HPDE6-E6E7 (cell line): ENCODE measurements around the gene PDLIM7.

Source experiments
- DNase-seq: peaks from one replicate; pipeline ENCODE4 v3.0.0; 2011; ENCODE audit warnings: missing footprints; ENCODE audit errors: extremely low spot score

PDLIM7 gene

DNA sequence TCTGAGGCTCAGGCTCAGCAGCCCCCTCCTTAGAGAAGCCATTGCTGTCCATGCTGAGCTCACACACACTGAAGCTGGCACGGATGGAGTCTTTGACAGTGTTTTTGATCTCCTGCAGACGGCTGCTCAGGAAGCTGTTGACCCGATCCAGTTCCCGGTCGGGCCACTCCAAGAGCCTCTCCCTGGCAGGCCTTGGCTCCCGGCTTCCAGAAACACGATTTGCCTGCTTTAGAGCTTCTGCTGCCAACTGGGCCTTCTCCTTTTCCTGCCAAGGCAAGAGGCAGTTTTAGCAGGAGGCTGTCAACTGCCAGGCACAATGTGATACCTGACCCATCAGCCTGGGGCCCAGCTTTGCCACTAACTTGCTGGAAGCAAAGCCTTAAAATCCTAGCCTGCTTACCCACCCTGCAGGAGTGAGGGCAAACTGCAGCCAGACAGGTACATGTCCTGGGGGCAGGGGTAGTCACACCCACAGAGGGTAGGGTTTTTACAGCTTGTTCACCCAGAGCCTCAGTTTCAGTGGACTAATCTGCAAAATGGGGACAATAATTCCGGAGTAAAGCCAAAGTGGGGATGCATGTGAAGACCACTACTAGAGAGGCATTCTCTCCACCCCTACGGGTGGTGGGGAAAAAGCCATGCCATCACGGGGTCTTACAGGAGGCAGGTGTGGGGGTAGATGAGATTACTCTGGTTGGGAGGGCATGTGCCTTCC lies 27.7 kb upstream of the PDLIM7 start:
- no peak for DNase-seq

DNA sequence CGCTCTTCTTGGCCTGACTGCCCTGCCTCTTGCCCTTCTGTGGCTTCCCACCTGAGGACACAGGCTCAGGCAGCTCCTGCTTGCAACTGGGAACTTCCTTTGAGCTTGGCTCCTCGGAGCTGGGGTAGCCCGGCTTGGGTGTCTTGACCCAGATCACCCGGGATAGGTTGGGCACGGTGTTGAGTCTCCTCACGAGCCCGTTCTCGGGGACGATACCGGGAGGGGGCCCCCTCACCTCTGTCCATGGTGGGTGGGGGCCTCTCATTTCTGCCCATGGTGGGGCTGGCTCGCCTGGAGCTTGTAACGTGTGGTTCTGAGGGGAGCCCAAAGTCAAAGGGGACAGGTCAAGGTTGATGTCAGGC lies 27.1 kb upstream of the PDLIM7 start:
- DNase-seq = no peak

DNA sequence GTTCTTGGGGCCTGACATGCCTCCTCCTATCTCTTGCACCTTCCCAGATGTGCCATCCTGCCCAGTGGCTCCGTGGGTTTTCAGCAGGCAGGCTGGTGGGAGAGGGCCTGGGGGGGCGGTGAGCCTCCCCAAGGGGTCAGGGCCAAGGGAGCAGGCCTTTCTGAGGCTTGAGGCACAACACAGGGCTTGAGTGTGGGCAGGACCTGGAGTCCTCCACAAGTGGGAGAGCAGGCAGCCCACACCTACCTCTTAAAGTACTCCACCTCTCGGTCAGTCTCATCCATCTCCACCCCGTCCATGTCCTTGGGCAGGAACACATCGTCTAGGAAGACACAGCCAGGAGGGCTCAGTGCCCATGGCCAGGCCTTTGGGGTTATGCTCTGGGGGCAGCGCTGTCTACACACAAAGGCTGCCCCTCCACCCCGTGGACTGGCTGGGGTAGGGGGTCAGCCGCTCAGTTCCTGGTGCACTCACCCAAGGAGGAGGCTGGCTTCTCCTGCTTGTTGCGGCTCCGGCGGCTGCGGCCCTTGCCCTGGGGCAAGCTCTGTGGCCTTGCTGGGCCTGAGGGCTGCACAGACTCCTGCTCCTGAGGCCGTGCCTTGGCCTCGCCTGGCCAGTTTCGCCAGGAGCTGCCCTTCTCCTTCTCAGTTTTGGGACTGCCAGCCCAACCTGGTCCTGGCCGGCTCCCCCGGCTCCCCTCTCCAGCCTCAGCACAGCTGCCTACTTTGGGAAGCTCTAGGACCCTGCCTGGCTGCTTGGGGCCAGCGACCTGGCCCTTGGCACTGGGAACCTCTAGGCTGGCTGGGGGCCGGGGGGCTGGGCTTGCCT lies 26.5 kb upstream of the PDLIM7 start:
- DNase-seq = no peak

DNA sequence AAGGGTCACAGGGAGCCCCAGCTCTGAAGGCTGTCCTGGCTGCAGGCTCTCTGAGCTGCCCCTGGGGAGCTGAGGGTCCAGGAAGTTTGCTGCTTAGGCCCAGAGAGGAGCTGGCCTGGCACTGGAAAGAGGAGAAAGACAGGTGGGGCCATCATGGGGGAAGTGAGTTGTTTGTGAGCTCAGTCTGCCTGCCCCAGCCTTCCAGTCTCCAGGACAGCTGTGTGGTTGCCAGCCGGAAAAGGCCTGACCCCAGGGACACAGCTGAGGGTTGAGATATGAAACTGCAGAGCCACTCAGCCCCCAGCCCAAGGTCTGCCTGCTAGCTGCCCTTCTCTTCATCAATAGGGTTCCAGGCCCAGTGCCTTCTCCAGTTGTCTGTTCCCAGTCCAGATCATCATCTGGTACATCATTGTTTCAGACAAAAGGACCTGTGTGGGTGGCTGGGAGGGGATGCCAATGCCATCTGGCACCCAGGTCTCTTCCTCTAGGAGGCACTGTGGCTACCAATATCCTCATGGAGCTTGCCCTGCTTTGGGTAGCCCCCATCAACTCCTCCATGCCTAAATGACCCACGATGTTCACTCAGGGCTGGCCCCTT lies 23.6 kb upstream of the PDLIM7 start:
- DNase-seq = no peak

DNA sequence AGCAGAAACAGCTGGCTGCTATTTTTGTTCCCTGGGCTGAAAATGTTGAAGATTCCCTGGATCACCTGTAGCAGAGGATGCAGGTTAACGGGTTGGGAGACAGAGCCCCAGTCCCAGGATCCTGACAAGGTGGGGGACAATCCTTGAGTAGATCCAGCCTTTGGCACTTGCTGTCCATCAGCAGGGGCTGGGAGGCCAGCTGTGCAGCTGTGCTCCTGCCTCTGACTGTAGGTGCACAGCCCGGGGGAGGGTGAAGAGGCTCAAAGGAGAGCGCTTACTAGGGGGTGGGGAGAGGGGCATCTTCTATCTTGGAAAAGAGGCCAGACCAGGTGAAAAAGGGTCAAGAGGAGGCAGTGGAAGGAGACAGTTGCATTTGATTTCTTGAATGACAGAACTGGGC lies 22.9 kb upstream of the PDLIM7 start:
- DNase-seq = no peak

DNA sequence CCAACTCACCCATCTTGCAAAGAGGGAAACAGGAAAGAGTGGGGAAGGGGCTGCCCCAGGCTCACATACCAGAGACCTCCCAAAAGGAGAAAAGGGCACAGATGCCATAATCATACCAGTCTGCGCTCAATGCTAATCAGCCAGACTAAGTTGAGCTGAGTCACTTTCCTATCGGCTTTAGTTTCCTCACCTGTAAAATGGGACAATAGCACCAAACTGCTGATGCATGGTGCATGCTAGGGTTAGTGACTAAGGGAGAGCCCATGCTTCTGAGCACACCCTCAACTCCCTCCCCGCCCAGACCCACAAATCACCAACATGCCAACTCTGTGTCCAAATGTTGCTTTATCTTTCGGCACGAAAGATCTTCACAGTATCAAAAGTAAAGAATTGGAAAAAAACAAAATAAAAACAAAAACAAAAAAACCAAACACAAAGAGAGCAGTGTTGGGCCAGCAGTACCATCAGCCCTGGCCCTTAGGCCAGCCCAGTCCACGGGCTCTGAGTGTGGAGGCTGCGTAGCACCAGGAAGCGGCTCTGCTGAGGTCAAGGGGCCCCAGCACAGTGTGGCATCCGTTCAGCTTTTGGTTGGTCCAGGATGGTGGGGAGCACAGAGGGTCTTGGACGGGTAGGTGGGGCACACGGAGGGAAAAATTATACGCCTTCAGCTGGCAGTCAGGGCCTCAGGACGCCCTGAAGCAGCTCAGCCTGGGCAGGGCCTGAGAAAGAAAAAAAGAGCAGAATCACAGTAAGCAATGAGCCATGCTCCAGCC lies 22.2 kb upstream of the PDLIM7 start:
- no peak for DNase-seq

DNA sequence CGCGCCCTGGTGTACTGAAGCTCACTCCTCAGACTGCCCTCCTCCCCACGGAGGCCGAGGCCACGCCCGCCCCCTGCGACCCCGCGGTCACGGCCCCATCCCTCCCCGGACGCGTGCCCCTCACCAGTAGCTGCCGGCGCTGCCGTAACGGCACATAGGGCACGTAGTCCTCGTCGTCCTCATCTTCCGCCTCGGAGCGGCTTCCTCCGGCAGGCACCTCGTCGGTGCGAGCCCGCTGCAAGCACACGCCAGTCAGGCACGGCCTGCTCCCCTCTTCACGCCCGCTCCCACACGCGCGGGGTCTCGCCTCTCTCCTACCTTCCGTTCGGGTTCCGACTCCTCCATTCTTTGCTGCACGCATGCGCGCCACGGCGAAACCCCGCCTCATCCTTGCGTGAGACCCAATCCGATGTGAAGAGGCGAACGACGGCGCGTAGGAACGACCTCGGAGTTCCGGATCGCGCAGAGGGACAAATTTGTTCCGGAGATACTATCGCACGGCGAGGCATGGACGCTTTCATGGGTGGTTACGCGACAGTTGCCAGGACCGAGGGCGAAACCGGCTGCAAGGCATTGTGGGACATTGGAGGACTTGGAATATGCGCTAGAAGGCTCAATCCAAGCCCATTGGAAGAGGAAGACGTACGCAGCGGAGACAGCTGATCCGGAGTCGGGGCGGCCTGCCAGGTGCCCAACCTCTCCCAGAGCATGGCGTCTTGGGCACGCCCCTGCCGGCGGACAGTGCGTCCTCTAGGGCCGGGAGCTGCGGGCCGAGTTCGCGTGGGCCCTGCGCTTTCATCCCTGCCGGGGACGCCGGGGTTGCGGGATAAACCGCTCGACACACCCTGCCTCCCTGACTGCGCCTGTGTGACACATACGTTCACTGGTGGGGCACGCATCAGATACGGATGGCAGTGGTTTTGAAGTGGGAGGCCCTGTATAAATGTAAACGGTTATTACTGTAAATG lies 19.5 kb upstream of the PDLIM7 start, which contains the start of gene DDX41:
Gene DDX41, minus strand, starts transcription at position 361 of the 968 bp plus-strand sequence. Its CDS starts 16 bp downstream, at position 345.
- peak; percentile 97 for DNase-seq

DNA sequence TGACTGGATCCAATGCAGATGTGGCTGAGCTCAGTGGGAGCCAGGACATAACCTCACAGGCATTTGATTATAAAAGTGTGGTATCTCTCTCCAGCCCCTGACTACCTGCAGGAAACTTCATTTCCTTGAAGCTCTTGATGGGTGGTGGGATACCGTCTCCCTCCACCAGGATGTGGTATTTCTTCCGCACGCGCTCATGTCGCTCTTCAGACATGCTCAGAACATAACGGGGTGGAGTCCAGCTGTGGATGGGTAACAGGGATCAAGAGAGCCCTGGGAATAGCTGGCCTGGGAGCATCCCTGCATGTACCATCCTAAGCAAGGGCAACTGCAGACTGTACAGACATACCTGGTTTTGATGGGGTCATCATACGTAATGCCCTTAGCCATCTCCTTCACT lies 18.2 kb upstream of the PDLIM7 start:
- no peak for DNase-seq

DNA sequence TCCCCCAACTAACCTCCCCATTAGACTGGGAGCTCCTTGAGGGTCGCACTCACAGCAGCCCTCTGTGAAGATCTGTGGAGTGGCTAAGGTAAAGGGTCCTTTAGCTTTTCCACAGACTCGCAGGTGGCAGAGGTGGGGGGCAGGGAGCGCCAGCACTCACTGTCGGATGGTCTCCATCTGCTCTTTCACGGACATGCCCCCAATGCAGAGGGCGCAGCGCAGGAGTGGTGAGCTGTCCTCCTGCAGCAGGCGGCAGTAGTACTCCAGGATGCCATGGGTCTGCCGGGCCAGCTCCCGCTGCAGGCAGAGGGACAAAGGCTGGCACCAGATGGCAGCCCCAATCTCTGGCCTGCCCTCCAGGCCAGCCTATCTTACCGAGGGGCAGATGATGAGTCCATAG lies 17.1 kb upstream of the PDLIM7 start:
- DNase-seq = no peak

DNA sequence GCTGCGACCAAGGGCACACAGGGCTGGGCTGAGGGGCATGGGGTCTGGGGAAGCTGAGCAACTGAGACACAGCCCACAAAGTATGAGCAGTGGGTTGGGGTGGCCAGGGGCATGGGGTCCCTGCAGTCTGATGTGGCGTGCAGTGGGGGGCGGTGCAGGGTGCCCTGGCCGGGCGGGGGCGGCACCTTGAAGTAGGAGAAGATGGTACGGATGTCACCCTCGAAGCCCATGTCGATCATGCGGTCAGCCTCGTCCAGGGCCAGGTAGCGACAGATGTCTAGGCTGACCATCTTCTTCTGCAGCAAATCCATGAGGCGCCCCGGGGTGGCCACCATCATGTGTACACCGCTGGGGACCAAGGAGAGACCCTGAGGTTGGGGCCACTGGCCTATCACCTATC lies 16.1 kb upstream of the PDLIM7 start:
- no peak for DNase-seq

DNA sequence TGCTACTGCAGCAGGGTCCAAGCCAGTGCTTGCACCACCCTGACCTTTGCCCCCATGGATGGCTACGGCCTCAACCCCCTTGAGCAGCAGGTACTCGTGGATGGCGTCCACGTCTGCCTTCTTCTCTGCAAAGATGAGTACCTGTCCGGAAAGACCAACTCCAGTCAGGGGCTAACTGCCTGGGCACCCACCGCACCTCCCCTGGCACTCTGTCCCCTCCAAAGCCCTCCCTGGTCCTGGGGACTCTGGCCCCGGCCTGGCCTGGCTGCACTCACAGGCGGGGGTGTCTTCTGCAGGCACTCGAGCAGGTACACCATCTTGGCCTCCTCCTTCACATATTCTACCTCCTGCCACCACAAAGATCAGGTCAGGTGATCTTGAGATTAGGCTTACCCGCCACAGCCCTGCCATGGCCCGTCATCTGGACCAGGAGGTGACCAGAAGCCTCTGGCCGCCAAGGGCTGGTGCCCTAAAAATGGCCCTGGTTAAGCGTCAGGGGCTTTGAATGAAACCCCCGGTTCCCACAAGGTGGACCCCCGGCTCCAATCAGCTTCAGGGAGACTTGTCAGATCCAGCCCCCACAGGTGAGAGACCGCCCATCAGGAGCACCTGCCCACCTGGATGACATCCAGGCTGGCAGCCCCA lies 15.5 kb upstream of the PDLIM7 start:
- DNase-seq = no peak

DNA sequence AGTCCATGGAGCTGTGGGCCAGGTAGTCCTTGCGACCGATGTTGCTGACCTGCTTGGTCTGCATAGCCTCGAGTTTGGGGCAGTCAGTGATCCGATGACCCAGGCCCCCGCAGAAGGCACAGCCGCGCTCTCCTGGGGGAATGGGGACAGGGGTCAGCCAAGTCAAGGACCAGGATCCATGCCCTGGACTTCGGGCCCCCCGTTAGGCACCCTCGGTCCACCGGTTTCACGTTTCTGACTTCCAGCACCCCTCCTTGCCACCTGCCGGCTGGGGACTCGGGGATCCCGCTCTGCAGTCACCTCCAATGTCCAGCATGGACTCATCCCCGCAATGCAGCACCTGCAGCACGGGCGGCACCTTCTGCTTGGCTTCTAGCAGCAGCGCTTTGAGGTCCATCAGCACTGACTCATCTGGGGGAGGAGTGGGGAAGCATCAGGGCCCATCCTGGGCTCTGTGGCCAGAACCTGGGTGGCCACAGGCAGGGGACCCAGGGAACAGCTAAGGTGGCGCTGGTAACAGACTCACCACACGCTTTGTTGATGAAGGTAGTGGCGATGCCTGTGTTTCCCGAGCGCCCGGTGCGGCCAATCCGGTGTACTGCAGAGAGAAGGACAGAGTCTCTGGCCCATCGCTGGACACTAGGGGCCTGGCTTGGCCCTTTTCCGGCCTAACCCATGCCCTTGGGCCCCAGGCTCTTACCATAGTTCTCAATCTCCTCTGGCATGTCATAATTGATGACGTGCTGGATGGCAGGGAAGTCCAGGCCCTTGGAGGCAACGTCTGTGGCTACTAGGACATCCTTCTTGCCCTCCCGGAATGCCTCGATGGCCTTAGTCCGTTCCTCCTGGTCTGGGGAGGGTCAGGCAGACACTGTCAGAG lies 14.6 kb upstream of the PDLIM7 start:
- DNase-seq = no peak

DNA sequence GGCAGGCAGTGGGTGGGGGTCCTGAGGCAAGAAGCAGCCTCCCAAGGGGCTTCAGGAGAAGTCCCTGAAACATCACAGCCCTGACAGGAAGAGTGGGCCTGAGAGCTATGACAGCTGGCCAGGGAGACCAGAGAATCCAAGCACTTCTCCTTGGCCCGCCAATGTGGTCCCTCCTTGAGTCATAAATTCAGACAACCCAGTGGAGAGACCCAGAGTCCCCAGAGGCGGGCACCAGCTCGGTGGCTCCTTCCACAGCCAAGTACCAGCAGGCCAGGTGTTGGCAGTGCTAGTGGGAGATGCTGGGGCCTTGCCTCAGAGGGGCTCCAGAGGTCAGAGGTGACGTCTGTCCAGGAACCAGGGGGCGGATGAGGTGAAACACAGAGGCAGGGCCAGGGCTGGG lies 13.8 kb upstream of the PDLIM7 start:
- DNase-seq = no peak

DNA sequence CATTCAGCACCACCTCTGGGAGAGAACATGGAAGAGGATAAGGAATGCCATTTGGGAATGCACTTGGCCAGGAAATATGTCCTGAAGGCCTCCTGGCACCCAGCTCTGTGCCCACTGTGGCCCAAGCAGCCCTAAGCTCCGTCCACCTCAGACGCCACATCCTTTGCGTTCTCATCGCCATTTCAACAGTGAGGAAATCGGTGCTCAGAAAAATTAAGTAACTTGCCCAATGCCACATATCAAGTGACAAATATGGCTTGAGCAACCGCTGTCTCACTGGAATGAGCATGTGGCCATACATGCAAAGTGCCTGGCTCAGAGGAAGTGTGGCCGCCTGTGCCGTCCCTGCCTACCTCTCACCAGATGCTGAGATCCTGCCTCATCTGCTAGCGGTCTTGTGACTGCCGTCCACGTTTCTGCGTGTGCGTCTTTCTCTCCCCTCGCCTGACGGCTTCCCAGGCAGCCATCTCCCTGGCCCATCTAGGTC lies 13.2 kb upstream of the PDLIM7 start:
- no peak for DNase-seq

DNA sequence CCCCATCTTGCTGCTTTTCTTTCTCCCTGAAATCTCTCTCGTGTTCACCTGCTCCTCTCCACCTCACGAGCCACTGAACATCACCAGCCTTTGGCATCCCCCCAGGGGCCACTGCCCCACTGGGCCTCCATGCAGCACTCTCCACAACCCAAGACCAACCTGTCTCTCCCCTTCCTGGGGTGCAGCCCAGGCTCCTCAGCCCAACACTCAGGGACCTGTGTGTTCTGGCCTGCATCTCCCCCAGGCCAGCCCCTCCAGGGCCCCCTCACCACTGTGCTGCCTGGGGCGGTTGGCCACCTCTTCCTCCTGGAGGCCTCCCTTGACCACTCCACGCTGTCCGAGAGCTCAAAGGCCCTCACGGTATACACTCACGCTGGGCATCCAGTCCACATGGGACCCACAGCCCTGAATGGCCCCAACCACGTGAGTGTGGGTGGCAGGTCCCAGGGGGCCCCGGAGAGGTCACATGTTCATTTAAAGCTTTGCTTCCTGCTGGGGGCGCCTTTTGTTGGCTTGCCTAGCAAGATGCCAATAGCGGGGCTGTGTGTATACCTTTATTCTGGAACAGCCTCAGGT lies 12.7 kb upstream of the PDLIM7 start:
- DNase-seq = no peak

DNA sequence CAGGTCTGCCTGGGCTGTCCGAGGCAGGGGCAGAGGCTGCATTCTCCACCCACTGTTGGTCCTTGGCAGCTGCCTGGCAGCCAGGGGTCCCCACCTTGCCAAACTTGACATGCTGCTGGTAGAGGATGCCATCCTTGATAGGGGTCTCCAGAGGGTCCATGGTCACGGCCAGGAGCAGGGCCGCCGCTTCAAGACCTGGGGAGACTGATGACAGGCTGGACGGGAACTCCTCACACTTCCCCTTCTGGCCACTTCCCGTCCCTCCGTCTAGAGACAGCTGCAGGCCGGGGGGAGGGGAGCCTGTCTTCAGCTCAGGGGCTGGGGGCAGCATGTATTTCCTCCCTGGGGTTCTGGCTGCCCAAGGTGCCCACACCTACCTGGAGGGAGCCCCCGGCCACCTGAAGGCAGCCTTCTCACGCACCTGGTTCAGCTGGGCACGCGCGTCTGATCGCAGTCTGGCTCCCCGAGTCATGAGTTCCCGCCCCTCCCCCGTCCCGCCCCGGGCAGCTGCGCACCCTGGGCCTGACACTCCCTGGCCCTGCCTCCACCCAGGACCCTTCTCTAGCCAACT lies 12.1 kb upstream of the PDLIM7 start, which contains the start of gene DOK3:
Gene DOK3, minus strand, starts transcription at position 446 of the 571 bp plus-strand sequence. Its CDS starts 286 bp downstream, at position 160.
- DNase-seq = no peak

DNA sequence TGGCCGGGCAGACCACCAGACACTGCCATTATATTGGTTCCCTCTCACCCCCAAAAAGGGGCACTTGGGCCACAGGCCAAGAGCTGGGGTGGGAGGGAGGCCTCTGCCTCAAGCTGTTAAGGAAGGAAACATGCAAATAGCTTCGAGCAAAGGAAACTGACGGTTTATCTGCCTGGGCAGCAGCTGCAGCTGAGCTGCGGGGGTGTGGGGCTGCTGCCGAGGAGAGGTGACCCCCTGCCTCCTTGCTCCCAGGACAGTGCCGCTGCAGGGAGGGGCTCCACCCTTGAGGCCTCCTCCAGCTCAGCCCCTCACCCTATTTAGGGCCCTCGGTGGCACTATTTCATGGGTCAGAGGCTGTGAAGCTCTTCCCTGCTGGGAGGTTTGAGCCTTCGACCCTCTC lies 11.4 kb upstream of the PDLIM7 start:
- no peak for DNase-seq

DNA sequence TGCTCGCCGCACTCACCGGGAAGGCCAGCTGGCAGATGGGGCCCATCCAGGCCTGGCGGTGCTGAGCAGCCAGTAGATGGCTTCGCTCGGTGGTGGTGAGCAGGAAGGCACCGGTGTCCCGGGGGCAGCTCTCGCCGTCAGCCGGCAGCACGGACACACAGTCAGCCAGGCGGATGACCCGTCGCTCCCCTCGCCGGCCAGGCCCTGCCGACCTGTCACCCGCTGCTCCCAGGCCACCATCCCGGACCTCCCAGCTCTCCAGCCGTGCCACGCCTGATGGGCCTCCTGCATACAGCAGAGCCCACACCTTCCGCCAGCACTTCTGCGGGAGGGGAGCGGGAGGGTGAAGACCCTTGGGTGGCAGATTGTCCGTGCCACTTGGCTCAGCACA lies 10.8 kb upstream of the PDLIM7 start:
- no peak for DNase-seq
